Osteocyte (in vitro differentiated cells): ENCODE measurements around the gene PDZD4. TPM values are rescaled to one million over a fixed set of nuclear protein-coding genes. Genes with fewer than 3 reads are reported as not detected.

Experiments used
- DNase-seq: peaks from one replicate; pipeline ENCODE4 v3.0.0; 2021; ENCODE audit warnings: mixed read lengths; ENCODE audit not compliant: unreplicated experiment; ENCODE audit errors: extremely low spot score
- H3K27ac Mint-ChIP-seq: one replicate; pipeline ENCODE4 v1.8.0; 2021; ENCODE audit warnings: mild to moderate bottlenecking, mixed read lengths; ENCODE audit not compliant: unreplicated experiment
- H3K27me3 Mint-ChIP-seq: one replicate; pipeline ENCODE4 v1.8.0; 2021; ENCODE audit warnings: mixed read lengths; ENCODE audit not compliant: unreplicated experiment
- H3K36me3 Mint-ChIP-seq: one replicate; pipeline ENCODE4 v1.8.0; 2021; ENCODE audit warnings: mixed read lengths; ENCODE audit not compliant: unreplicated experiment
- H3K4me1 Mint-ChIP-seq: one replicate; pipeline ENCODE4 v1.8.0; 2021; ENCODE audit warnings: mixed read lengths; ENCODE audit not compliant: unreplicated experiment
- H3K4me3 Mint-ChIP-seq: one replicate; pipeline ENCODE4 v1.8.0; 2021; ENCODE audit warnings: mild to moderate bottlenecking, moderate library complexity, mixed read lengths; ENCODE audit not compliant: unreplicated experiment
- H3K9me3 Mint-ChIP-seq: one replicate; pipeline ENCODE4 v1.8.0; 2021; ENCODE audit warnings: mixed read lengths; ENCODE audit not compliant: unreplicated experiment
- CTCF ChIP-seq: fragments of 200-600 bp; sonication (generic); IDR thresholded peaks from 2 replicates; pipeline ENCODE4 v1.5.0; 2021; ENCODE audit warnings: antibody characterized with exemption, mild to moderate bottlenecking, moderate library complexity
- total RNA-seq: library from RNA; stranded (reverse); gene quantifications from 2 replicates; pipeline ENCODE4 v1.2.1, GENCODE V29; 2021

The PDZD4 gene
- total RNA-seq, 1 donor from 2014 or later, result 23.9 TPM

GRCh38 chrX:153848325-153848724 lies 18.0 kb upstream of the PDZD4 start:
- TF ChIP-seq CTCF, result no peak
- Mint-ChIP-seq H3K4me1 (no peaks in the 10 kb centered on the region), H3K9me3 (peaks cover 3% of the 10 kb centered on the region), H3K36me3 (no peaks in the 10 kb centered on the region), H3K27ac (no peak overlapping the region), H3K27me3 (peaks cover 19% of the 10 kb centered on the region), H3K4me3 (no peak overlapping the region)
- no peak for DNase-seq

GRCh38 chrX:153845842-153846241 lies 15.5 kb upstream of the PDZD4 start:
- no peak for DNase-seq
- H3K27ac Mint-ChIP-seq, result no peak overlapping the region
- H3K9me3 Mint-ChIP-seq, result peaks cover 6% of the 10 kb centered on the region
- TF ChIP-seq CTCF, result no peak
- H3K4me1 Mint-ChIP-seq, result no peaks in the 10 kb centered on the region
- H3K4me3 Mint-ChIP-seq, result no peak overlapping the region
- H3K27me3 Mint-ChIP-seq, result peaks cover 35% of the 10 kb centered on the region
- H3K36me3 Mint-ChIP-seq, result no peaks in the 10 kb centered on the region

- no peak for DNase-seq
- Mint-ChIP-seq H3K36me3 (no peaks in the 10 kb centered on the region), H3K4me1 (no peaks in the 10 kb centered on the region), H3K9me3 (peaks cover 6% of the 10 kb centered on the region), H3K27me3 (peaks cover 35% of the 10 kb centered on the region), H3K4me3 (no peak overlapping the region), H3K27ac (no peak overlapping the region)
- no peak for TF ChIP-seq CTCF
Observed at GRCh38 chrX:153845195-153845594, 14.9 kb upstream of the PDZD4 start.

GRCh38 chrX:153844509-153845082 lies 14.3 kb upstream of the PDZD4 start:
- no peak for TF ChIP-seq CTCF
- H3K4me1 Mint-ChIP-seq, result no peaks in the 10 kb centered on the region
- H3K4me3 Mint-ChIP-seq, result no peak overlapping the region
- no peak overlapping the region for H3K27ac Mint-ChIP-seq
- H3K36me3 Mint-ChIP-seq, result no peaks in the 10 kb centered on the region
- H3K9me3 Mint-ChIP-seq, result peaks cover 6% of the 10 kb centered on the region
- no peak for DNase-seq
- peaks cover 35% of the 10 kb centered on the region for H3K27me3 Mint-ChIP-seq

GRCh38 chrX:153836921-153837320 lies 6.6 kb upstream of the PDZD4 start:
- H3K27ac Mint-ChIP-seq, result no peak overlapping the region
- H3K4me3 Mint-ChIP-seq, result no peak overlapping the region
- no peaks in the 10 kb centered on the region for H3K36me3 Mint-ChIP-seq
- no peaks in the 10 kb centered on the region for H3K9me3 Mint-ChIP-seq
- no peak for DNase-seq
- no peak for TF ChIP-seq CTCF
- H3K27me3 Mint-ChIP-seq, result peaks cover 17% of the 10 kb centered on the region
- no peaks in the 10 kb centered on the region for H3K4me1 Mint-ChIP-seq
